GM13976 (cell line): Measurements from ENCODE around the gene WLS.

Experiments used
- DNase-seq: peaks from one replicate; pipeline ENCODE4 v3.0.0; 2012; ENCODE audit warnings: low spot score
- in situ Hi-C: fragments of 300-500 bp; cut with MboI; formaldehyde crosslinking; loops from one replicate; pipeline ENCODE4 v1.12.0; 2022; ENCODE audit warnings: low sequenced_read_pairs, mixed read lengths, inconsistent platforms; ENCODE audit not compliant: unreplicated experiment
- TF ChIP-seq, protein P1 (sequence below): IDR thresholded peaks from 2 replicates; pipeline ENCODE4 v1.5.1; 2012; ENCODE audit warnings: borderline replicate concordance, mild to moderate bottlenecking; ENCODE audit not compliant: insufficient read depth; ENCODE audit errors: extremely low read depth, missing control alignments, control extremely low read depth

The WLS gene

DNA sequence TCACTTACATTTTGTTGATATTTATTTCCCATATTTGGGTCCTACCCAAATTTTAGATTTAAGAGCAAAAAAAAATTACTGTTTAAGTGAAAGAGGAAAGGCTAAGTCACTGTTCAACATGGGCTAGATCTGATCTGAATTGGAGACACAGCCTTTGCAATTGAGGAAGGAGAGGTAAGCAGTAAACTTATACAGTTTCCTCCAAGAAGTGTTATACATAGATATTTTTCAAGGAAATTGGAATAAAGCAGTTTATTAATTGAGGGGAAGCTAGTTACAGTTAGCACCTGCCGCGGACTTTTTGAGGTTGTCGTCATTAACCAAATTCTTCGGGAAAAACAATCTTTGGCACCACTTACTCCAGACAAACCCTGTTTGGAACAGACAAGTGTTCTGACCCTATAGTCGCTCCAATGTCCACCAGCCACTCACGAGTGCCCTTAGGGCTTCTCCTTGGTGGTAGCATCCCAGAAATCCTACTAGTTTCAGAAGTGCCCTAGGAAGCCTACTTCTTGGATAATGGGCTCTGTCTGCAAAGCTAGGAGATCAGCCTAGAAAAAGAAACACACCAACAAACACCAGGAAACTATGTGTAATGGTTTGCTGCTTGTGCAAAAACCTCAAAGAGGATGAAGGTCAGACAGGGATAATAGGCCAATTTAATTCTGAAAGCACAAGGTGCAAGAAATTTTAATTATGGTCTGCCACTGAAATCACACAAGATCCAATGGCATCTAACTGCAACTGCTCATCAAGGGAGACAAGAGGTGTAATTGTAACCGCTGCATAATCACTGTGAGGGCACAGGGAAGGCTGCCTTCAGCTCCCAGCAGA lies 2.5 kb downstream of the WLS start:
- TF ChIP-seq, protein P1, sequence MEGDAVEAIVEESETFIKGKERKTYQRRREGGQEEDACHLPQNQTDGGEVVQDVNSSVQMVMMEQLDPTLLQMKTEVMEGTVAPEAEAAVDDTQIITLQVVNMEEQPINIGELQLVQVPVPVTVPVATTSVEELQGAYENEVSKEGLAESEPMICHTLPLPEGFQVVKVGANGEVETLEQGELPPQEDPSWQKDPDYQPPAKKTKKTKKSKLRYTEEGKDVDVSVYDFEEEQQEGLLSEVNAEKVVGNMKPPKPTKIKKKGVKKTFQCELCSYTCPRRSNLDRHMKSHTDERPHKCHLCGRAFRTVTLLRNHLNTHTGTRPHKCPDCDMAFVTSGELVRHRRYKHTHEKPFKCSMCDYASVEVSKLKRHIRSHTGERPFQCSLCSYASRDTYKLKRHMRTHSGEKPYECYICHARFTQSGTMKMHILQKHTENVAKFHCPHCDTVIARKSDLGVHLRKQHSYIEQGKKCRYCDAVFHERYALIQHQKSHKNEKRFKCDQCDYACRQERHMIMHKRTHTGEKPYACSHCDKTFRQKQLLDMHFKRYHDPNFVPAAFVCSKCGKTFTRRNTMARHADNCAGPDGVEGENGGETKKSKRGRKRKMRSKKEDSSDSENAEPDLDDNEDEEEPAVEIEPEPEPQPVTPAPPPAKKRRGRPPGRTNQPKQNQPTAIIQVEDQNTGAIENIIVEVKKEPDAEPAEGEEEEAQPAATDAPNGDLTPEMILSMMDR, result no peak
- no peak for DNase-seq
- in situ Hi-C loops, result no loop called here

DNA sequence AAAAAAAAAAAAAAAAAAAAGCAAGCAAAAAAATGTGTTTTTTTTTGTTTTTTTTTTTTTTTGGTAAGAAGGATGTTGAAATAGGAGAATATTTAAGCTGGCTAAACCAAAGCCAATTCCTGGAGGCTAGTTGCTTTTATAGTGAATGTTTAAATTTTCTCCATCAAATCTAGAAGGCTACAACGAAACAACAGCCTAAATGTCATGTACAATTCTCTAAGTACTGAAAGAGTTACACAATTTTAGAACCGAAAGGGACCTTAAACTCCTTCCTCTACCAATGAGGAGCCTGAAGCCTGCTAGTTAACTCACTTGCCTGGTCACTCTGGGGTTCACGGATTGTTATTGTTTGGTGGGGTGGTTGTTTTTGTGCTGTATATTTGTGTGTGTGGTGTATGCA lies 3.5 kb downstream of the WLS start:
- TF ChIP-seq, protein P1, result no peak
- in situ Hi-C loops, result no loop called here
- DNase-seq, result no peak

- no peak for DNase-seq
- in situ Hi-C loops, result no loop called here
- TF ChIP-seq, protein P1, result no peak
These were observed 4.7 kb downstream of the WLS start for GRCh38 chr1:68227598-68227997.

DNA sequence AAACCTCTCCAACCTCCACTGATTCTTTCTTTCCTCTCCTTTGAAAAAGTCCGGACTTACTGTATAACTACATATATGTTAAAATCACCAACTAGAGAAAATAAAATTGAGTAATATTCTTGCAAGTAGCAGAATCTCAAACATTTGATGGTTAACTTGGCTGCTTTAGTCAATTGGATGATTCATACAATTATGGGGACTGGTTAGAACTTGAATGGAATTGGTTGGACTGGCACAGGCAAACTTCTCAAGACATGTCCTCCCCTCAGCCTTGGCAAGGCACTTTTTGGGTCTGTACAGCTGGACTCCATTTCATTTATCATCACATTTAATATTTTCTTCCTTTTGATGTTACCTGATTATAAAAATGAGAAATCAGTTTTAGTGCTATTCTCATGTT lies 6.5 kb downstream of the WLS start:
- DNase-seq, result no peak
- TF ChIP-seq, protein P1, result no peak
- in situ Hi-C loops, result no loop called here

DNA sequence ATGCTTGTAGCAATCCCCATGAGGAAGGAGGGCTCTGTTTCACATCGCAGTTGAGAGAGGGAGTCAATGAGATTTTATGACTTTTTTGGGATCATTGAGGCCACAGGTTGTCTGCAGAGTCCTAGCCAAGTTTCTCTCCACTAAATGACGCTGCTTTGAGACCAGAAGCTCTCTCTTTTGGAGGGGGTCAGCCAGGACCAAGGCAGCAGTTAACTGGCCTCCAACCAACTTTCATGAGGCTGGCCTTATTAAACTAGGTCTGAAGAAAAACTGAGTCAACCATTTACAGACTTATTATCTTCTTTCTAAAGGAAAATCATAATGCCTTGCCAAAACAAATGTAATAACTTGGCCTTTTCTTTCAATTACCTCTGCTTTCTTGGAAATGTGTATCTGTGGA lies 8.6 kb downstream of the WLS start:
- in situ Hi-C loops, result no loop called here
- DNase-seq, result no peak
- TF ChIP-seq, protein P1, result no peak

DNA sequence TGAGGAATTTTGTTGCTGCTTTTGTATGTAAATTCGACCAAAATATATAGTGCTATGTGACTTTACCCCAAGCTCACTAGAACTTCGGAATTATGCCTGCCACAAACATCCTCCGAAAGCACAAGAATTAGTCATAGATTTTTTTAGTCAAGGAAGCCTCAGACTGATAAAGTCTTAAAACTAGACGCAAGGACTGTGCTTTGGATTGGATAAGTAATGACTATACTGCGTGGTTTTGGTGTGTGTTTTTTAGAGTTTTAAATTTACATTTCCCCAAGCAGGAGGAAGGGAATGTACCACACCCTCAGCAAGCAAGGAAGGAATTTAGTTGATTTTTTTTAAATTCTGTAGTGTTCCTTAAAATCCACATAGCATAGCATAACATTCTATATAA lies 10.3 kb downstream of the WLS start:
- in situ Hi-C loops, result no loop called here
- TF ChIP-seq, protein P1, result no peak
- no peak for DNase-seq
